G401.6 (cell line): Measurements from ENCODE around the gene MAD2L1BP.
A peak's percentile ranks its signal among the peaks of the same experiment; 100 is the strongest.
"Not testable (repeated sequence)": the region's sequence is repeated elsewhere in the genome, so short reads cannot be mapped to it uniquely, and the experiment has no call there.

Source experiments
- FAIRE-seq: peaks from 2 replicates; lab custom pipeline; 2012; peaks lifted over from hg19 to GRCh38; lab: Jason Lieb, UNC

The MAD2L1BP gene, protein sequence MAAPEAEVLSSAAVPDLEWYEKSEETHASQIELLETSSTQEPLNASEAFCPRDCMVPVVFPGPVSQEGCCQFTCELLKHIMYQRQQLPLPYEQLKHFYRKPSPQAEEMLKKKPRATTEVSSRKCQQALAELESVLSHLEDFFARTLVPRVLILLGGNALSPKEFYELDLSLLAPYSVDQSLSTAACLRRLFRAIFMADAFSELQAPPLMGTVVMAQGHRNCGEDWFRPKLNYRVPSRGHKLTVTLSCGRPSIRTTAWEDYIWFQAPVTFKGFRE

DNA sequence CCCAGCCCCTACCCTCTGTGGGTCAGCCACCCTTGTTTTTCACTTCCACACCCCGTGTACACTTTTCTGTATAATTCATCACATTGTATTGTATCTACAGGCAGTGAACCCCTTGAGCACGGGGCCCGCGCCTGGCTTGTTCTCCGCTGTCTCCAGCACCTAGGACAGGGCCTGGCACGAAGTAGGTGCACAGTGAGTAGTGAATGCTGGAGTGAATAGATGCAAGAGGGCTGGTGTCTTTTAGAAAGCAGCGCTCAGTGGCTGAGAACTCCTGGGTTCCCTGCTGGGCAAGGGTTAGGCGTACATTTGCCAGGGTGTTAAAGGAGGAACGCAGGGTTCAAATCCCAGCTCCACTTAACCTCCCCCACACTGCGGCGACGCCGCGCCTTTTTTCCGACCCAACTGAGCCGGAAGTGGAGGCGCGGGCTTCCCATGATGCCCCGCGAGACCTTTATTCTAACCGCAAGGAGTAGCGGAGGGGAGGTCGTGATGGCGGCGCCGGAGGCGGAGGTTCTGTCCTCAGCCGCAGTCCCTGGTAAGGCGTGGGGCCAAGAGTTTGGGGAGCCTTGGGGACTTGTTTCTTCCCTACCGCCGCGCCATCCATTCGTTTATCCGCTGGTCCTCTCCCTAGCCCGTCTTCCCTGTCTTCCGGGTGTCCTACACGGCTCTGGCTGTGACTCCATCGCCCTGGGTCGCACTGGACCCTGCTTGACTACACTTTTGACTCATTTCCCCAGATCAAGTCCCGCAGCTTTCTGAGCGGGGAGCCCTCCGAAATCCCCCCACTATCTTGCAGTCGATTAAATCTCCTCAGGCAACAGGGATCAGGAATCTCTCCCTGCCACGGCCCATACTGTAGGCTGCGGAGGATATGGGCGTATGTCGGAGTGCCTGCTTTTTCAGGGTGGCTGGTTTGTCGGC, at the start of gene MAD2L1BP:
Gene MAD2L1BP, plus strand, starts transcription at position 454 of the 921 bp plus-strand sequence. Its CDS starts 36 bp downstream, at position 490.
- no peak for FAIRE-seq

DNA sequence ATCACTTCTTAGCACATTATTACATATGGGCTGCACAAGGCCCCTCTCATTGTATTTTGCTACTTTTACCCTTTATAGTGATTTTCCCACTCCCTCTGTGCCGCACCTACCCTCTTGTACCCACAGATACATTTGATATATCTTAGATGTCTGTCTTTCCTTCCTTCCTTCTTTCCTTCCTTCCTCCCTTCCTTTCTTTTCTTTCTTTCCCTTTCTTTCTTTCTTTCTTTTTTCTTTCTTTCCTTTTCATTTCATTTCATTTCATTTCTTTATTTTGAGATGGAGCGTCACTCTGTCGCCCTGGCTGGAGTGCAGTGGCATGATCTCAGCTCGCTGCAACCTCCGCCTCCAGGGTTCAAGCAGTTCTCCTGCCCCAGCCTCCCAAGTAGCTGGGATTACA, 47.4 kb upstream of the MAD2L1BP start:
- FAIRE-seq, result no peak

DNA sequence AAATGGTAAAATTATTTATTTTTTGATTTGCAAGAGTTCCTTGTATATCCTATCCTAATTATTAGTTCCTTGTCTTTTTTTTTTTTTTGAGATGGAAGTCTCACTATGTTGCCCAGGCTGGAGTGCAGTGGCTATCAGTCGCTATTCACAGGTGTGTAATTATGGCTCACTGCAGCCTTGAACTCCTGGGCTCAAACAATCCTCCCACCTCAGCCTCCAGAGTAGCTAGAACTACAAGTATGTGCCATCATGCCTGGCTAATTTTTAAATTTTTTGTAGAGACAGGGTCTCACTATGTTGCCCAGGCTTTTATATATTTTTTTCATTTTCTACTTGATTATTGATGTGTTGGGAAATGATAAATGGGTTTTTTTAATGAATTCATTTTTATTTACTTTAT, 46.1 kb upstream of the MAD2L1BP start:
- not testable (repeated sequence) for FAIRE-seq

DNA sequence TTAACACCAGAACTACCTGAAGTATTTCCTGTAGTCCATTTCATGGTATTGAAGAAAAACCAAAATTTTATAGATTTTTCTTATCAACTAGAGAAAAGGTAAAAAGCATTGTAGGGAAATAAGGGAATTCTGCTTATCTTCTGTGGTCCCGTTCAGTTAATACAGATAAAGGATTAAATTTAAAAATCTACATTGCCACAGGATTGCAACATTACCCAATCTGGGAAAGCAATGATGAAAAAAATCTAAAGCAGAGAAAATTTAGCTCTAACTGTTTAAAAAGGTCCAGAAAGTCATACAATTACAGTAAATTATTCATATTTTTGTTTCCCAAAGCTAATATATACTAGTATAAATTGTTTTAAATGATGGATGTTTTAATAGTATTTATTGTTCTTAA, 41.7 kb upstream of the MAD2L1BP start:
- FAIRE-seq, result no peak

DNA sequence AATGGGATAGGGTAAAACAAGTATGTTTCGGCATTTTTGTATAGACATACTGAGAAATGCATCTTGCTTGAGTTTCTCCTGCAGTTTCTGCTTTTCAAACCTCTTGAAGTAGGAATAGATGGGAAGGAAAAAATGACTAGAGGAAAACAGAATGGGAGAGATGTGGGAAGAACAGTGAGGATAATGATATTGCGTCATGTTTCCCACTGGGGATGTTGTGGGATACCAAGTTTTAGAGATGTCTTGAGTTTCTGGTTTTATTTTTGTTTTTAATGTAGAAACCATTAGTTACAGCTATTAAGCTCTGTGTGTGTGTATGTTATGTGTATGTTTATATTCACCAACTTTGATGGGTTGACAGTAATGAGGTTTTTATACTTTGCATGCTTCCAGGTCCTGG, 35.0 kb upstream of the MAD2L1BP start:
- no peak for FAIRE-seq

DNA sequence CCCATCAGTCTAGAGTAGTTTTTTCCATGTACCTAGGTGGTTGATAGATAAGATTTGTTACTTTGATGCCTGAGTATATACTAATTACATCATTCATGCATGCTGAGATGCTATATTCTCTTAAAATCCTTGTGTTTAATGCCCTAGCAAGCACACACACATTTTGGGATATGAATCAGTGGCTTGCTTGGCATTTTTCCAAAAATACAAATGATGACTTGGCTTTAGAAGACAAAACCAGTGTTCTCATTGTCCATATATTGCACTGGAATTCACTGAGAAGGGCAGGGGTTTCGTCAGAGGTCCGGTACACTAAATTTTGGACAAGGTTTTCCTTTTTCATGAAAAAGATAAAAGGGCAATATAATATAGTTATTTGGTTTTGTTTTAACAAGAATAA, 31.5 kb upstream of the MAD2L1BP start:
- FAIRE-seq, result no peak

DNA sequence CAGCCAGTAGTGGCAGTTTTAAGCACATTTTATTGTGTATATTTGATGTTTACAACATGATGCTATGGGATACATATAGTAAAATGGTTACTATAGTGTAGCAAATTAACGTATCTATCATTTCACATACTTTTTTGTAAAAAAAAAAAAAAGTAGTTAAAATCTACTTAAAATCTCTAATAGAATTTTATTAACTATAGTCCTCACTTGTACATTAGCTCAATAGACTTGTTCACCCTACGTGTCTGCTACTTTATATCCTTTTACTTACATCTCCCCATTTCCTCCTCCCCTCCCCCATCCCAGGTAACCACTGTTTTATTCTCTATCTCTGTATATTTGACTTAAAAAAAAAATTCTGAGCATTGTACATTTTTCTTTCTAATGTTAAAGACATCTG, 29.6 kb upstream of the MAD2L1BP start:
- no peak for FAIRE-seq

DNA sequence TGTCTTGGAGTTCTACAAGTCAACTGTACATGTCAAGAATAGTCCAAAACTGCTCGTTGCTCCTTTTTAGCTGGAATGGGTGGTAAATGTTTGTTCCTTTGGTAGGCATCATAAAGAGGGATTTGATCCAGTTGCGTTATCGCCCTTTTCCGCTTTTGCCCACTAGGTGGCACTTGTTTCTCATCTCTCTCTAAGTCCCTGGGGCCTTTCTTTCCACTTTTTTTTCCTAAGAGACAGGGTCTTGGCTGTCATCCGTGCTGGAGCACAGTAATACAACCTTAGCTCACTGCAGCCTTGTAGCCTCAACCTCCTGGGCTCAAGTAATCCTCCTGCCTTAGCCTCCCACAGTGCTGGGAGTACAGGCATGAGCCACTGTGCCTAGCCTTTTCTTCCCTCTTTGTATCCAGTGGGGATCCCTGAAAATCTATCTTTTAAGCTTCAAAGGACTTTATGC, 27.3 kb upstream of the MAD2L1BP start:
- peak; percentile 95 for FAIRE-seq

DNA sequence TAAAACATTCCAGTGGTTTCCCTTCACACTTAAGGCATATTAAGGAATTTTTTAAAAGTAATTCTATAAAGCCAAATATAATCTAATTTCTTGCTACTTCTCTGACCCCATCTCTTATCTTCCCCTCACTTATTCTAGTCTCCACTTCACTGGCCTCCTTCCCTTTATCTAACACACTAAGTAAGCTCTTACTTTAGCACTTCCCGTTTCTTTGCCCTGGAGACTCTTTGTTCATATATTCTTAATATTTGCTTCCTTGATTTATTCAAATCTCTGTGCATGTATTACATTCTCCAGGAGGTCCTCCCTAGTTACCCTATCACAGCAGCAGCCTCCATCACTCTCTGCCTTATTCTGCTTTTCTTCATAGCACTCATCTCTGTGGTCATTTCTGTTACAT, 26.8 kb upstream of the MAD2L1BP start:
- FAIRE-seq, result no peak

DNA sequence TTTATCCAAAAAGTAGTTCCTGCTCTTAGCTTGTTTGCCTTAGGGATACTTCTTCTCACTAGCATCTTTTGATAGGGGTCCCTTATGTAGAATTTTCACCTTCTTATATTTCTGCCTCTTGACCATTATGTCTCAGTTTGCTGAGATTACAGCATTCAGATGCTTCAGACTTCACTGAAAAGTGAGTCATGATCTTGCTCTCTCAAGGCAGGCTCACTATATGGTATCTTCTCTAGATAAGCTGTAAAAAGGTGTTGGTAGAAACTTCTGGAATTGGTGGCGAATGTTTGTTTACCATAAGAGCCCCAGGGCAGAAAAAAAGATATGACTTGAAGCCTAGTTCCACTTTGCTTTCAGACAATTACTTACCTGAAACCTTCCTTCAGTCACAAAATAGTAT, 26.2 kb upstream of the MAD2L1BP start:
- no peak for FAIRE-seq

DNA sequence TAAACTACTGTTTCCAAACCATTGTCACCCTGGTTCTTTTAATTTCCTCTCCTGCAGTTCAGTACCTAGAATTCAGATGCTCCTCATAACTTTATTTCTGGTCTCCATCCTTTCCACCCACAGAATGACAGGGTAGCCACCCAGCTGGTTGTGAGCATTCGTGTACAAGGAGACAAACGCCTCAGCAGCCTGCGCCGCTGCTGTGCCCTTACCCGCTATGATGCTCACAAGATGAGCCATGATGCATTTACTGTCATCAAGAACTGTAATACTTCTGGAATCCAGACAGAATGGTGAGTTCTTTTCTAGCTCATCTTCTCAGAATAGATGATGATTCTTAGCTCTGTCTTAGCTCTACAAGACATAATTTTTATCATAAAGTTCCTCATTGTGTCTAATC, 25.2 kb upstream of the MAD2L1BP start:
- no peak for FAIRE-seq

DNA sequence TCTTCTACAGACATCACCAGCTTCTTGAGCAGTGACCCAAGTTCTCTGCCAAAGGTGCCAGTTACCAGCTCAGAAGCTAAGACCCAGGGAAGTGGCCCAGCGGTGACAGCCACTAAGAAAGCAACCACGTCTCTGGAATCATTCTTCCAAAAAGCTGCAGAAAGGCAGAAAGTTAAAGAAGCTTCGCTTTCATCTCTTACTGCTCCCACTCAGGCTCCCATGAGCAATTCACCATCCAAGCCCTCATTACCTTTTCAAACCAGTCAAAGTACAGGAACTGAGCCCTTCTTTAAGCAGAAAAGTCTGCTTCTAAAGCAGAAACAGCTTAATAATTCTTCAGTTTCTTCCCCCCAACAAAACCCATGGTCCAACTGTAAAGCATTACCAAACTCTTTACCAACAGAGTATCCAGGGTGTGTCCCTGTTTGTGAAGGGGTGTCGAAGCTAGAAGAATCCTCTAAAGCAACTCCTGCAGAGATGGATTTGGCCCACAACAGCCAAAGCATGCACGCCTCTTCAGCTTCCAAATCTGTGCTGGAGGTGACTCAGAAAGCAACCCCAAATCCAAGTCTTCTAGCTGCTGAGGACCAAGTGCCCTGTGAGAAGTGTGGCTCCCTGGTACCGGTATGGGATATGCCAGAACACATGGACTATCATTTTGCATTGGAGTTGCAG, 21.8 kb upstream of the MAD2L1BP start:
- FAIRE-seq, result no peak

DNA sequence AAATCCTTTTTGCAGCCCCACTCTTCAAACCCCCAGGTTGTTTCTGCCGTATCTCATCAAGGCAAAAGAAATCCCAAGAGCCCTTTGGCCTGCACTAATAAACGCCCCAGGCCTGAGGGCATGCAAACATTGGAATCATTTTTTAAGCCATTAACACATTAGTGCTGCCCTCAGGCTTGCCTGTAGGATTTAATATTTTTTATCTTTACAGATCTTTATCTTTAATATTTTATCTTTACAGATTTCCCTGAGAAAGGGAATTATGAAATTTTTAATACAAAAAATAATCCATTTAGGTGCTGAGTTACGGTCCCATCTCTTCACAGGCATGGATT, 21.3 kb upstream of the MAD2L1BP start:
- no peak for FAIRE-seq

DNA sequence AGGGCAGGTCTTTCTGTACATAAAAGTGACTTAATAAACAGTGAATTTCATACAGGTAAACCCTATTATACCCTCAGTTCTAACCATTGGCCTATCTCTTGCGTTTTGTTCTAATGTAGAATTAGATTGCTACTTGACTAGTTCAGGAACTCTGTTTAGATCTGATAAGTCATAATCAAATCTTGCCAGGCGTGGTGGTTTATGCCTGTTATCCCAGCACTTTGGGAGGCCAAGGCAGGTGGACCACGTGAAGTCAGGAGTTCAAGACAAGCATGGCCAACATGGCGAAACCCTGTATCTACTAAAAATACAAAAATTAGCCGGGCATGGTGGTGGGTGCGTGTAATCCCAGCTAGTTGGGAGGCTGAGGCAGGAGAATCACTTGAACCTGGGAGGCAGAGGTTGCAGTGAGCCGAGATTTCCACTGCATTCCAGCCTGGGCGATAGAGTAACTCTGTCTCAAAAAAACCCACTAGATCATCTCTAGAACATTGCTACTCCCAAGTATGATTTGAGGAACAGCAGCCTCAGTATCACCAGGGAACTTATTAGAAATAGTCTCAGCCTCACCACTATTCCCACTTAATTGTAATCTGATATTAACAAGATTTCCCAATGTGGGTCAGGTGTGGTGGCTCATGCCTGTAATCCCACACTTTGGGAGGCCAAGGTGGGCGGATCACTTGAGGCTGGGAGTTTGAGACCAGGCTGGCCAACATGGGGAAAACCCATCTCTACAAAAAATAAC, 18.7 kb upstream of the MAD2L1BP start:
- FAIRE-seq, result no peak

DNA sequence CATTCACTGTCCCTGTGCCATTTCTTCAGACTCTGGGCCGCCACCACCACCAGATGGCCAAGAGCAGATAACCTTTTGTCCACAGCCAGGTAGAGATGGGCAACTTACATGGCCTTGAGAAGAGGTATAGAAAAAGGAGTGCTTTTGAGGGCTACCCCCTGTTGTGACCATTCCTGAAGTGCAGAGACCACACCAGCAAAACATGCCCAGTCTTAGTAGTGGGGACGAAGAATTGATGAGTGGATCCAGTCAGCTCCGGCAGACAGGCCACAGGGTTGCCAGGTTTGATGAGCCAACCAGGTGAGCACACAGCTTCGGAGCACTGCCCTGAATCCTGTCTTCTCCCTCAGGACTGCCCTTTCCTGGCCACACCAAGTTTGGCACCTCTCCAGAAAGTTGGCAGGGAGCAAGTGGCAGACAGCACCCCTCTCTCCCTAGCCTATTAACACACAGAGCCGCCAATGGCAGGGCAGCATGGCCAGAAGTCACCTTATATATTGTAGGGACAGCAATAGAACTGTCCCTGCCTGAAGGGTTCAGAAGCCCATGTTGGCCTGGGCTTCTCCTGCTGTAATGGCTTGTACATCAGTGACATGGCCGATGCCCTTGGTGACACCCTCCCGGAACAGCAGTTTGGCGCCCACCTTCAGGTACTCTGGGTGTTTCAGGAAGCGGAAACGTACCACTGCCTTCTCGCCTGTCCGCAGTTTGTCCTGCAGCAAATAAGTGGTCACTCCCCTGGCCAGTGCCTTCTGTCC, 14.4 kb upstream of the MAD2L1BP start:
- no peak for FAIRE-seq

DNA sequence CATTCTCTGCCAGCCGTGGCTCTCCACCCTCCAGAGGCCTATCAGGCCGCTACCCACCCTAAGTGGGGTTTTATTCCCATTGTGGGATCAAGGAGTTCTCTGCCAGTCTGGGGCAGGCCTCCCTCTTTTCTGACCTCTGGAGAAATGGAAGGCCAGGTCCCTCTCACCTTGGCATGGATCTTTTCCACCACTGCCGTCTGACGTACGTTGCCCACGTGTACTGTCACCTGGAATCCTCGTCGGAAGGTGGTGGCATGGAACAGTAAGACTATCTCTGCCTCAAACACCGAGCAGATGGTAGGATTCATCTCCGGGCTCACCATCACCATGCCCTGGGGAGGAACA, 13.8 kb upstream of the MAD2L1BP start:
- FAIRE-seq, result no peak

DNA sequence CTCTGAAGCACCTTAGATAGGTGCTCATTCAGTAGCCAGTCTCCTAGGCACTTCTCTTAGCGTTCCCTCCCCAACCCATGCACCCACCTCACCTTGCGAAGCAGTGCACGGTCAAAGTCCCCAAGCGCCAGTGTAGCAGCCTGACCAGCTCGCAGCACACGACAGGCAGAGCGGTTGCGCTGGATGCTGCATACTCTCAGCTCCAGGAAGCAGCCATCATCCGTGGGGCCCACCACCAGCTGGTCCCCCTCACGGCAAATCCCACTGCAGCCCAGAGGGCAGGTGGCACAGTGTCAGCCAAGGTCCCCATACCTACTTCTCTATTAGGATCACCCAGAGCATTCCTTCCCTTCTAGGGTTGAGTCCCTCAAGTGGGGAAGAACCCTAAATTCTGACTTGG, 13.1 kb upstream of the MAD2L1BP start:
- no peak for FAIRE-seq

DNA sequence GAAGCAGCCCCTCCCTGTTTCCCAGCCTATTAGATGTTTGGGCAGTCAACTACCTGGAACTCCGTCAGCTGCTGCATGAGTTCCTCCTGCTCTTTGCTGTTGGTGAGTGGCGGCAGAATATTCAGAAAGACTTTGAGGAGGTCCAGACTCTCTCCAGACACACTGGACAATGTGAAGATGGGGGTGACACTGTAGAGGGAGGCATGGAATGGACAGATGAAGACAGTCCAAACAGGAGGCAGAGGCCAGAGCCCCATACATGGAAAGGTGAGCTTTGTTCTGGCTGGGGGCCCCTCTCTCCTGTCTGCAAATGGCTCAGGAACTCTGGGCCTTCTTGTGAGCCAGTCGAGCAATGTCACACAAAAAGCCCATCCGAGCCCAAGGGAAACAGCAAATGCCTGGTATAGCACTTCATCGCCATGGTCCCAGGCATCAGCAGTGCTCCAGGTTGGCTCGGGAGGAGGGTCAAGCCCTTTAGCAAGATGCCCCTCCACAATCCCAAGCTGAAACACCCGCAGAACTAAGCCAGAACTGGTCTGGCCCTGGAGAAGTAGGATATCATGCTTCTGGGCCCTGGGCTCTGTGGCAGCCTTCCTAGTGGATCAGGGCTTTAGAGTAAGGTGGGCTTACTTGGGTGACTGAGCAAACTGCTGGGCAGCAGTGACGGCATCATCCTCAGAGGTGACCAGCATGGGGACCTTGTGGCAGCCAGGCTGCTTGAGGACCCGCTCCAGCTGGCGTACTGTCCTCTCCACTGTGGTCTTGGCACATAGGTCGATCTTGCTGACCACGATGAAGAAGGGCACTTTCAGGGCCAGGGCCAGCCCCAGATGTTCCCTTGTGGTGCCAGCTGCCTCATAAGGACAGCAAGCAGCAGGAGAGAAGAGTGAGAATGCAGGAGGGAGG, 11.5 kb upstream of the MAD2L1BP start:
- no peak for FAIRE-seq

DNA sequence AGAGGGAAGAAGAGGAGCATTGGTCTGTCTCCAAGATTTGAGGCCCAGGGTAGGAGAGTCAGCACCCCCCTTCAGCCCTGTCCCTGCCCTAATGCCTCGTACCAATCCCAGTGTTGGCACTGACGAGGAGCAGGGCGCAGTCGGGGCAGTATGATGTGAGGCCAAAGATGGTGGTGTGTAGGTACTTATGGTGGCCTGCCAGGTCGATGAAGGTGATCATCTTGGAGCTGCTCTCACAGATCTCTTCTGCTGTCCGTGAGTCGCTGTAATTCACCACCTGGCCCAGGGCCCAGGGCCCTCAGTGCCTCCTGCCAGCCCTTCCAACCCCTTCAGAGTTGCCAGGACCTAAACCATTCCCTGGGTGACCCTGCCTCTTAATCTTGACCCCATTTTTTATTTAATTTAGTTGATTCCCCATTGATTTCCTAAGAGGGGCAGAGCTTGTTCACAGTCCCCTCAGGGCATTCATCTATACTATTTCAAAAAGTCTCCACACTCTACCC, 10.8 kb upstream of the MAD2L1BP start:
- no peak for FAIRE-seq

DNA sequence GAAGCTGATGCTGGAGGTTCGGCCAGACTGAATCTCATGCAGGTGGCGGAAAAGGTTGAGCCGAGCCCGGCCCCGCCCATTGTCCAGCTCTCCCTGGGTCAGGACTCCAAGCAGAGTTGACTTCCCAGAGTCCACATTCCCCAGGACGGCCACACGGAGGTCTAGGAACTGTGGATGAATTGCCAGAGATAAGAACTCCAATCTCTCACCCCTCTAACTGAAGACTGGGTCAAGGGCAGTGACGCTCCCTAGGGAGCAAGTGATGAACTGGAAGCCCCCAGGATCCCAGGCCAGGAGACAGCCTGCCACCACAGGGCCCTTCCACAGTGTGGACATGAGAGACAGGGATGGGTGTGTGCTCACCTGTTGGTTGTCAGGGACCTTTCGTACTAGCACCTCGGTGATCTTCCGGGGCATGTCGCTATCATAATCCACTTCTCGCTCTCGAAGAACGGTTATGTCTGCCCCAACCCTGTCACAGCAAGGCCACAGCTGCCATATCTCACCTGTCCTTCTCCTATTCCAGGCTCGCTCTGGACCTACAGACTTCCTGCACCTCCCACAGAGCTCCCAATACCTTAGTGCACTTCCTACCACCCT, 10.1 kb upstream of the MAD2L1BP start:
- no peak for FAIRE-seq
